ENCODE data around the gene MYBL2. TPM values are rescaled to one million over a fixed set of nuclear protein-coding genes. Genes with fewer than 3 reads are reported as not detected.

The MYBL2 gene
- total and polyA plus RNA-seq, 7 experiments from 2014 or later = 0.58 to 69.7 (median 2.7) TPM; not detected in 4

DNA sequence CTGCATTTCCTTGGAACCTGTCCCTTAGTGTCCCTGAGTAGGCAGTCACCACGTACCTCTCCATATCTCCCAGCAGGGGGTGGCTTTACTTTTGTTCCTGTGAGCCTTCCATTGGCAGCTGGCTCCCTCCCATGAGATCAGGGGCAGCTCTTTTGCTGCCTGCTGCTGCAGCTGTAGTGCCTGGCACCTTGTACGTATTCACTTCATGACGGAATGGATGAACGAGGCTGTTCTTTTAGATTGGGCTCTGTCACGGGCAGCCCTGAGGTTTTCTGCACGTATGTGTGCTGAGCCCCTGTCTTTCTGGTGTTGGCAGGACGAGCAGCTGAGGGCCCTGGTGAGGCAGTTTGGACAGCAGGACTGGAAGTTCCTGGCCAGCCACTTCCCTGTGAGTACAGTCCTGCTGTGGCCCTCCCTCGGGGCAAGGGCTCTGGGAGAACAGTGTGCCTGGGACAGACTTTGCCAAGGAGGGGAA lies 14.6 kb downstream of the MYBL2 start:
- H3K4me1 Mint-ChIP-seq = peaks cover 0 to 9% (median 0%) of the 10 kb centered on the region in 7 donors
- ChIA-PET CTCF (interaction anchor here (0.7 kb wide), 1 partner anchor 291 kb away, joined by 3 read pairs; no protein-coding TSS in a partner anchor), POLR2A (no interaction called here)
- intact Hi-C loops (cut with micrococcal nuclease) = no loop called here
- no peak overlapping the region for H3K27ac Mint-ChIP-seq
- peaks cover 0 to 3% (median 0%) of the 10 kb centered on the region in 5 donors for H3K27me3 Mint-ChIP-seq
- H3K9me3 Mint-ChIP-seq = no peaks in the 10 kb centered on the region
- Histone ChIP-seq H3K27ac (ENCODE audit: low read depth, low read length) (no peak overlapping the region), H3K36me3 (ENCODE audit: control insufficient read depth in 2 of 3, insufficient read depth in 3 of 3, low read length in 3 of 3) (no peaks in the 10 kb centered on the region), H3K4me3 (ENCODE audit: low read length) (no peak overlapping the region), H3K4me1 (ENCODE audit: control insufficient read depth in 2 of 2, insufficient read depth in 2 of 2, low read length in 2 of 2) (no peaks in the 10 kb centered on the region), H3K9me3 (ENCODE audit: control insufficient read depth in 2 of 3, low read length in 3 of 3) (no peaks in the 10 kb centered on the region), H3K27me3 (ENCODE audit: control insufficient read depth in 2 of 2, insufficient read depth in 2 of 2, low read length in 2 of 2) (no peaks in the 10 kb centered on the region)
- DNase-seq (peak in 1 of 9 donors; percentile 12), ATAC-seq (peak; percentile 24)
- no peak overlapping the region for H3K4me3 Mint-ChIP-seq
- H3K36me3 Mint-ChIP-seq = peaks cover 0 to 5% (median 0%) of the 10 kb centered on the region in 5 donors

GRCh38 chr20:43681991-43682410 lies 15.1 kb downstream of the MYBL2 start:
- H3K9me3 ChIP-seq (ENCODE audit: control insufficient read depth in 2 of 3, low read length in 3 of 3) = no peaks in the 10 kb centered on the region
- H3K27ac Mint-ChIP-seq = peak overlapping the region in 1 of 9 donors; percentile 63
- H3K4me3 ChIP-seq (ENCODE audit: low read length) = no peak overlapping the region
- H3K4me1 ChIP-seq (ENCODE audit: control insufficient read depth in 2 of 2, insufficient read depth in 2 of 2, low read length in 2 of 2) = no peaks in the 10 kb centered on the region
- ChIA-PET POLR2A (no interaction called here), CTCF (interaction anchor here (0.7 kb wide), 1 partner anchor 290 kb away, joined by 3 read pairs; no protein-coding TSS in a partner anchor)
- H3K27me3 Mint-ChIP-seq = peaks cover 0 to 3% (median 0%) of the 10 kb centered on the region in 5 donors
- no peaks in the 10 kb centered on the region for H3K9me3 Mint-ChIP-seq
- no peak overlapping the region for H3K27ac ChIP-seq (ENCODE audit: low read depth, low read length)
- H3K36me3 ChIP-seq (ENCODE audit: control insufficient read depth in 2 of 3, insufficient read depth in 3 of 3, low read length in 3 of 3) = no peaks in the 10 kb centered on the region
- peaks cover 0 to 9% (median 0%) of the 10 kb centered on the region in 7 donors for H3K4me1 Mint-ChIP-seq
- DNase-seq (no peak), ATAC-seq (peak; percentile 80)
- no peaks in the 10 kb centered on the region for H3K27me3 ChIP-seq (ENCODE audit: control insufficient read depth in 2 of 2, insufficient read depth in 2 of 2, low read length in 2 of 2)
- intact Hi-C loops (cut with micrococcal nuclease) = no loop called here
- no peak overlapping the region for H3K4me3 Mint-ChIP-seq
- H3K36me3 Mint-ChIP-seq = peaks cover 0 to 5% (median 0%) of the 10 kb centered on the region in 5 donors

- Mint-ChIP-seq H3K4me1 (peaks cover 0 to 8% (median 0%) of the 10 kb centered on the region in 7 donors), H3K4me3 (no peak overlapping the region), H3K9me3 (no peaks in the 10 kb centered on the region), H3K27me3 (no peaks in the 10 kb centered on the region), H3K27ac (no peak overlapping the region), H3K36me3 (peaks cover 0 to 3% (median 0%) of the 10 kb centered on the region in 5 donors)
- intact Hi-C loops (cut with micrococcal nuclease) = no loop called here
- POLR2A ChIA-PET = no interaction called here
- no peaks in the 10 kb centered on the region for H3K27me3 ChIP-seq (ENCODE audit: control insufficient read depth in 2 of 2, insufficient read depth in 2 of 2, low read length in 2 of 2)
- no peak overlapping the region for H3K4me3 ChIP-seq (ENCODE audit: low read length)
- ATAC-seq (no peak), DNase-seq (no peak)
- H3K4me1 ChIP-seq (ENCODE audit: control insufficient read depth in 2 of 2, insufficient read depth in 2 of 2, low read length in 2 of 2) = no peaks in the 10 kb centered on the region
- no peaks in the 10 kb centered on the region for H3K9me3 ChIP-seq (ENCODE audit: control insufficient read depth in 2 of 3, low read length in 3 of 3)
- CTCF ChIA-PET = interaction anchor here (0.7 kb wide), 1 partner anchor 290 kb away, joined by 3 read pairs; no protein-coding TSS in a partner anchor
- H3K36me3 ChIP-seq (ENCODE audit: control insufficient read depth in 2 of 3, insufficient read depth in 3 of 3, low read length in 3 of 3) = no peaks in the 10 kb centered on the region
- H3K27ac ChIP-seq (ENCODE audit: low read depth, low read length) = no peak overlapping the region
Observed at GRCh38 chr20:43682446-43682845, 15.5 kb downstream of the MYBL2 start.

DNA sequence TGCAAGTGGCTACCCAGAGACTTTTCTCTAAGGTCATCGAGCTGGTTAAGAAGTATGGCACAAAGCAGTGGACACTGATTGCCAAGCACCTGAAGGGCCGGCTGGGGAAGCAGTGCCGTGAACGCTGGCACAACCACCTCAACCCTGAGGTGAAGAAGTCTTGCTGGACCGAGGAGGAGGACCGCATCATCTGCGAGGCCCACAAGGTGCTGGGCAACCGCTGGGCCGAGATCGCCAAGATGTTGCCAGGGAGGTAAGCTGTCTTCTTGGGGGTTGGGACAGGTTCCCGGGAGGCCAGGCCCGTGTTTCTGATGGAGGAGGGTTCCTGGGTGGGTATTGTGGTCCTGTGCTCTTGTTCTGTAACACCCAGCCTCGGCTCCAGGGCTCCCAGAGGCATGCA lies 19.9 kb downstream of the MYBL2 start:
- ATAC-seq = no peak
- H3K4me3 Mint-ChIP-seq = no peak overlapping the region
- H3K27ac Mint-ChIP-seq = no peak overlapping the region

DNA sequence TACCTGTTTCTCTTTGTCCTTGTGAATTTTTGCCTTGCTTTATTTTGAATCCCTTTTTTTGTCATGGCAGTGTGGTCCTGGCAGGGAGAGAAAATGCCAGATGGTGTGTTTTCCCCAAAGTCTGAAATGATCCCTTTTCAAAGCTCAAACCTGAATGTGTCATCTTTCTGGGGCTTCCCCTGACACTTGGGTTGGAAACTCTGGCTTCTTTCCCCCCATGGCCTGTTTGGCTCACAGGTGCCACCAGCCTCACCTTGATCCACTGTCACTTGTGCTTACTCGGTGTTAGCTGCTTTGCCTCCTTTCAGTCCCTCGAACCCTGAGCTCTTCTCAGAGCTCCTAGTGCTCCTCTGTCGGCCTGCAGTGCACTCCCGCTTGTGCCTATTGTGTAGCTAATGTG lies 22.3 kb downstream of the MYBL2 start:
- Mint-ChIP-seq H3K27ac (peak overlapping the region in 1 of 9 donors; percentile 24), H3K4me3 (no peak overlapping the region), H3K27me3 (no peaks in the 10 kb centered on the region), H3K36me3 (no peaks in the 10 kb centered on the region), H3K4me1 (peaks cover 0 to 2% (median 0%) of the 10 kb centered on the region in 7 donors), H3K9me3 (no peaks in the 10 kb centered on the region)
- ChIA-PET CTCF (interaction anchor here (1.5 kb wide), 1 partner anchor 62 kb away, joined by 3 read pairs; no protein-coding TSS in a partner anchor), POLR2A (no interaction called here)
- H3K9me3 ChIP-seq (ENCODE audit: control insufficient read depth in 2 of 3, low read length in 3 of 3) = no peaks in the 10 kb centered on the region
- DNase-seq = no peak
- no peaks in the 10 kb centered on the region for H3K27me3 ChIP-seq (ENCODE audit: control insufficient read depth in 2 of 2, insufficient read depth in 2 of 2, low read length in 2 of 2)
- ATAC-seq = no peak
- H3K36me3 ChIP-seq (ENCODE audit: control insufficient read depth in 2 of 3, insufficient read depth in 3 of 3, low read length in 3 of 3) = no peaks in the 10 kb centered on the region
- intact Hi-C loops (cut with micrococcal nuclease) = no loop called here
- no peaks in the 10 kb centered on the region for H3K4me1 ChIP-seq (ENCODE audit: control insufficient read depth in 2 of 2, insufficient read depth in 2 of 2, low read length in 2 of 2)
- H3K4me3 ChIP-seq (ENCODE audit: low read length) = no peak overlapping the region
- H3K27ac ChIP-seq (ENCODE audit: low read depth, low read length) = no peak overlapping the region

More for the DNA sequence above, 19.9 kb downstream of the MYBL2 start:
- Histone ChIP-seq H3K4me1 (ENCODE audit: control insufficient read depth in 2 of 2, insufficient read depth in 2 of 2, low read length in 2 of 2) (no peaks in the 10 kb centered on the region), H3K27me3 (ENCODE audit: control insufficient read depth in 2 of 2, insufficient read depth in 2 of 2, low read length in 2 of 2) (no peaks in the 10 kb centered on the region), H3K36me3 (ENCODE audit: control insufficient read depth in 2 of 3, insufficient read depth in 3 of 3, low read length in 3 of 3) (no peaks in the 10 kb centered on the region), H3K4me3 (ENCODE audit: low read length) (no peak overlapping the region), H3K9me3 (ENCODE audit: control insufficient read depth in 2 of 3, low read length in 3 of 3) (no peaks in the 10 kb centered on the region), H3K27ac (ENCODE audit: low read depth, low read length) (no peak overlapping the region)
- ChIA-PET POLR2A (no interaction called here), CTCF (no interaction called here)
- Mint-ChIP-seq H3K4me1 (peaks cover 0 to 2% (median 0%) of the 10 kb centered on the region in 7 donors), H3K36me3 (no peaks in the 10 kb centered on the region), H3K9me3 (no peaks in the 10 kb centered on the region), H3K27me3 (no peaks in the 10 kb centered on the region)
- no peak for DNase-seq
- intact Hi-C loops (cut with micrococcal nuclease) = no loop called here

GRCh38 chr20:43690943-43691598 lies 24.2 kb downstream of the MYBL2 start:
- intact Hi-C loops (cut with micrococcal nuclease) = no loop called here
- Mint-ChIP-seq H3K36me3 (no peaks in the 10 kb centered on the region), H3K9me3 (no peaks in the 10 kb centered on the region), H3K27ac (peak overlapping the region in 3 of 9 donors; percentile 22 to 69 (median 43)), H3K27me3 (no peaks in the 10 kb centered on the region), H3K4me3 (no peak overlapping the region), H3K4me1 (peaks cover 0 to 5% (median 5%) of the 10 kb centered on the region in 7 donors)
- no peaks in the 10 kb centered on the region for H3K27me3 ChIP-seq (ENCODE audit: control insufficient read depth in 2 of 2, insufficient read depth in 2 of 2, low read length in 2 of 2)
- H3K4me3 ChIP-seq (ENCODE audit: low read length) = no peak overlapping the region
- H3K27ac ChIP-seq (ENCODE audit: low read depth, low read length) = no peak overlapping the region
- H3K36me3 ChIP-seq (ENCODE audit: control insufficient read depth in 2 of 3, insufficient read depth in 3 of 3, low read length in 3 of 3) = no peaks in the 10 kb centered on the region
- no peaks in the 10 kb centered on the region for H3K4me1 ChIP-seq (ENCODE audit: control insufficient read depth in 2 of 2, insufficient read depth in 2 of 2, low read length in 2 of 2)
- ChIA-PET POLR2A (no interaction called here), CTCF (interaction anchor here (1.1 to 2.8 kb wide), 4 partner anchors 153 to 241 kb away, joined by 3 to 13 read pairs (median 4); no protein-coding TSS in a partner anchor)
- DNase-seq = no peak
- H3K9me3 ChIP-seq (ENCODE audit: control insufficient read depth in 2 of 3, low read length in 3 of 3) = no peaks in the 10 kb centered on the region
- no peak for ATAC-seq

All from naive thymus-derived CD4-positive, alpha-beta T cell (primary cell).